ENCODE data around the gene PLCH1.
"Not testable (repeated sequence)": the region's sequence is repeated elsewhere in the genome, so short reads cannot be mapped to it uniquely, and the experiment has no call there.

The PLCH1 gene

DNA sequence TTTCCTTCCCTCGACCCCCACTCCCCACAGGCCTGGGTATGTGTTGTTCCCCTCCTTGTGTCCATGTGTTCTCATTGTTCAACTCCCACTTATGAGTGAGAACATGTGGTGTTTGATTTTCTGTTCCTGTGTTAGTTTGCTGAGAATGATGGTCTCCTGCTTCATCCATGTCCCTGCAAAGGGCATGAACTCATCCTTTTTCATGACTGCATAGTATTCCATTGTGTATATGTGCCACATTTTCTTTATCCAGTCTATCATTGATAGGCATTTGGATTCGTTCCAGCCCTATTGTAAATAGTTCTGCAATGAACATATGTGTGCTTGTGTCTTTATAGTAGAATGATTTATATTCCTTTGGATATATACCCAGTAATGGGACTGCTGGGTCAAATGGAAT, 350.0 kb downstream of the PLCH1 start:
- not testable (repeated sequence) for H3K27me3 ChIP-seq (ENCODE audit: control insufficient read depth, insufficient read depth, low read length, poor library complexity, severe bottlenecking); H3K9me3 ChIP-seq (ENCODE audit: control insufficient read depth, low read length); H3K36me3 ChIP-seq (ENCODE audit: control insufficient read depth, insufficient read depth, low read length); H3K4me3 ChIP-seq (ENCODE audit: insufficient read depth, low read depth, low read length); H3K27ac ChIP-seq (ENCODE audit: insufficient read depth, low read depth, low read length, poor library complexity, severe bottlenecking); H3K4me1 ChIP-seq (ENCODE audit: control insufficient read depth, insufficient read depth, low read length)
- WGBS, 2 experiments: 77 to 95% methylated on average over 2 of the region's 2 CpGs

- Histone ChIP-seq H3K36me3 (ENCODE audit: control insufficient read depth, insufficient read depth, low read length) (no peaks in the 10 kb centered on the region), H3K4me3 (ENCODE audit: insufficient read depth, low read depth, low read length) (no peak overlapping the region), H3K27ac (ENCODE audit: insufficient read depth, low read depth, low read length, poor library complexity, severe bottlenecking) (no peak overlapping the region), H3K4me1 (ENCODE audit: control insufficient read depth, insufficient read depth, low read length) (peaks cover 5% of the 10 kb centered on the region), H3K9me3 (ENCODE audit: control insufficient read depth, low read length) (no peaks in the 10 kb centered on the region), H3K27me3 (ENCODE audit: control insufficient read depth, insufficient read depth, low read length, poor library complexity, severe bottlenecking) (no peaks in the 10 kb centered on the region)
- no CpG with 5 or more reads among the region's 1 CpG for WGBS, 2 experiments
Observed at GRCh38 chr3:155394240-155394639, 350.6 kb downstream of the PLCH1 start.

DNA sequence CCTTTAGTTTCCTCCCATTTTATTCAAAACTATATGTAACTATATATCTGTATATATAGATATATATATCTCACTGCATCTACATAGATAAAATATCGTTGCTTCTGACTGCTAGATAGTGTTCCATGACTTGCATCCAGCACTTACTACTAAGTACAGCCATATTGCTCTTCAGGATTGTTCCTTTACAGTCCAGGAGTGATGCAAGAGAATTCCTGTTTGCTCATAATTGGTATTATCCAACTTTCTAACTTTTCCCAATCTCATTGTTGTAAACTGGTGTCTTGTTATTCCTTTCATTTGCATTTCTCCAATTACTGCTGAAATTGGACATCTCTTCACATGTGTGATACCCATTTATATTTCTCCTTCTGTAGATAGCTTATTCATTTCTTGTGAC, 351.6 kb downstream of the PLCH1 start:
- Histone ChIP-seq H3K27me3 (ENCODE audit: control insufficient read depth, insufficient read depth, low read length, poor library complexity, severe bottlenecking) (no peaks in the 10 kb centered on the region), H3K9me3 (ENCODE audit: control insufficient read depth, low read length) (no peaks in the 10 kb centered on the region), H3K4me1 (ENCODE audit: control insufficient read depth, insufficient read depth, low read length) (peaks cover 5% of the 10 kb centered on the region), H3K4me3 (ENCODE audit: insufficient read depth, low read depth, low read length) (no peak overlapping the region), H3K36me3 (ENCODE audit: control insufficient read depth, insufficient read depth, low read length) (no peaks in the 10 kb centered on the region), H3K27ac (ENCODE audit: insufficient read depth, low read depth, low read length, poor library complexity, severe bottlenecking) (no peak overlapping the region)
- WGBS, 2 experiments: 94 to 100% methylated on average over 1 of the region's 1 CpG

DNA sequence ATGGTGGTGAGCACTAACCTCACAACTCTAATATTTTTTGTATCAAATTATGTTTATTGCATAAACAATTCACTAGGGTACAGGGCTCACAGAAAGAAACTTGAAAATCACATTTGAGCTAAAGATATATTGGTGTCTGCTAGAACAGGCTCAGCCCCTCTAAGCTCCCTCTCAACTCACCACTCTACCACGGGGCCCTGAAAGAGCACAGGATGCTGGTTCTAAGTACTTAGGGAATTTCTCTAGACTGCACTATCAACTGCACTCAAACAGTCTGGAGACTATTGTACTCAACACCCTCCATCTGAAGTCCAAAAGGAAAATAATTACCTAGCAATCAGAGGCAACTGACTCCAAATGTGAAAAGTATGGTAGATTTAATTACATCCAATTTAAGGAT, 352.7 kb downstream of the PLCH1 start:
- Histone ChIP-seq H3K9me3 (ENCODE audit: control insufficient read depth, low read length) (no peaks in the 10 kb centered on the region), H3K36me3 (ENCODE audit: control insufficient read depth, insufficient read depth, low read length) (no peaks in the 10 kb centered on the region), H3K27ac (ENCODE audit: insufficient read depth, low read depth, low read length, poor library complexity, severe bottlenecking) (no peak overlapping the region), H3K4me3 (ENCODE audit: insufficient read depth, low read depth, low read length) (no peak overlapping the region), H3K4me1 (ENCODE audit: control insufficient read depth, insufficient read depth, low read length) (peaks cover 5% of the 10 kb centered on the region), H3K27me3 (ENCODE audit: control insufficient read depth, insufficient read depth, low read length, poor library complexity, severe bottlenecking) (no peaks in the 10 kb centered on the region)
- 70 to 81% methylated on average over 1 of the region's 1 CpG for WGBS, 2 experiments

- H3K4me3 ChIP-seq (ENCODE audit: insufficient read depth, low read depth, low read length): no peak overlapping the region
- no peak overlapping the region for H3K27ac ChIP-seq (ENCODE audit: insufficient read depth, low read depth, low read length, poor library complexity, severe bottlenecking)
- 76 to 89% methylated on average over 2 of the region's 2 CpGs for WGBS, 2 experiments
- H3K36me3 ChIP-seq (ENCODE audit: control insufficient read depth, insufficient read depth, low read length): no peaks in the 10 kb centered on the region
- no peaks in the 10 kb centered on the region for H3K9me3 ChIP-seq (ENCODE audit: control insufficient read depth, low read length)
- H3K27me3 ChIP-seq (ENCODE audit: control insufficient read depth, insufficient read depth, low read length, poor library complexity, severe bottlenecking): no peaks in the 10 kb centered on the region
- H3K4me1 ChIP-seq (ENCODE audit: control insufficient read depth, insufficient read depth, low read length): peaks cover 5% of the 10 kb centered on the region
Observed at GRCh38 chr3:155391551-155391958, 353.3 kb downstream of the PLCH1 start.

DNA sequence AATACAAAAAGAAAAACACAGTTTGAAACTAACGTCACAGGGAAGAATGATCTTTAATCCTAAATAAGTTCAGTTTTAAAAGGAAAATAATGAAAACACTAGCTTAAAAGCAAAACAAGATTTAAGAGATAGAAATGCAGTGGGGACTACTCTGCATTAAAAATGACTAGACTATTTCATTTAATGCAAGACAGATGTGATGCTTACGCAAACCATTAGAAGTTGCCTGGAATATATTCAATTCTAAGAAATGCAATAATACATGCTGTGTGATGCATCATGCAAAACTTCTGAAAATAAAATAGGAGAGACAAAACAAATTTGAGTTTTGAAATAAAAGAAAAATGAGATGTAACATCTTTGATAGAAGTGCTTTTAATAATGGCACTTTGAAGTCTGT, 353.8 kb downstream of the PLCH1 start:
- Histone ChIP-seq H3K9me3 (ENCODE audit: control insufficient read depth, low read length) (no peaks in the 10 kb centered on the region), H3K27ac (ENCODE audit: insufficient read depth, low read depth, low read length, poor library complexity, severe bottlenecking) (no peak overlapping the region), H3K4me3 (ENCODE audit: insufficient read depth, low read depth, low read length) (no peak overlapping the region), H3K27me3 (ENCODE audit: control insufficient read depth, insufficient read depth, low read length, poor library complexity, severe bottlenecking) (no peaks in the 10 kb centered on the region), H3K4me1 (ENCODE audit: control insufficient read depth, insufficient read depth, low read length) (peaks cover 5% of the 10 kb centered on the region), H3K36me3 (ENCODE audit: control insufficient read depth, insufficient read depth, low read length) (no peaks in the 10 kb centered on the region)
- WGBS, 2 experiments: 100% methylated on average over 2 of the region's 2 CpGs; no CpG with 5 or more reads in 1 of the 2 experiments

- H3K27me3 ChIP-seq (ENCODE audit: control insufficient read depth, insufficient read depth, low read length, poor library complexity, severe bottlenecking): no peaks in the 10 kb centered on the region
- H3K4me1 ChIP-seq (ENCODE audit: control insufficient read depth, insufficient read depth, low read length): peaks cover 5% of the 10 kb centered on the region
- no peaks in the 10 kb centered on the region for H3K36me3 ChIP-seq (ENCODE audit: control insufficient read depth, insufficient read depth, low read length)
- no peak overlapping the region for H3K27ac ChIP-seq (ENCODE audit: insufficient read depth, low read depth, low read length, poor library complexity, severe bottlenecking)
- no peak overlapping the region for H3K4me3 ChIP-seq (ENCODE audit: insufficient read depth, low read depth, low read length)
- no peaks in the 10 kb centered on the region for H3K9me3 ChIP-seq (ENCODE audit: control insufficient read depth, low read length)
Observed at GRCh38 chr3:155390351-155390750, 354.5 kb downstream of the PLCH1 start.

DNA sequence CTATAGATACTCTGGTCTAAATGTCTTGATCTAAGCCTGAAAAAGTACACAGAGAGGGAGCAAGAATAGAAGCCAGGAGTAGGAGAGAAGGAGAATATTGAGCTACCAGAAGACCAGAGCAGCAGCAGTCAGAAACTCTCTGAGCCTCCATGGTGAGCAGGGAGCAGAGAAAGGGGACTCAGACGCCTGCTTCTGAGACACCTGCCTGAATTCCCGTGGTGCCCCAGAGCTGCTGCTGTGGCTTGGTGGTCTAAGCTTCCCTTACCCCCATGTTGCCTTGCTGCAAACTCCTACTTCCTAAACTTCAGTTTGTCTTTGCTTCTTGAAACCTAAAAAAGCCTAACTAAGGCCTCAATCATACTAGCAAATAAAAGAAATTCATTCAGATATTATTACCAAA, 356.5 kb downstream of the PLCH1 start:
- no peaks in the 10 kb centered on the region for H3K36me3 ChIP-seq (ENCODE audit: control insufficient read depth, insufficient read depth, low read length)
- no peak overlapping the region for H3K4me3 ChIP-seq (ENCODE audit: insufficient read depth, low read depth, low read length)
- WGBS, 2 experiments: 74 to 79% methylated on average over 2 of the region's 2 CpGs
- no peak overlapping the region for H3K27ac ChIP-seq (ENCODE audit: insufficient read depth, low read depth, low read length, poor library complexity, severe bottlenecking)
- no peaks in the 10 kb centered on the region for H3K27me3 ChIP-seq (ENCODE audit: control insufficient read depth, insufficient read depth, low read length, poor library complexity, severe bottlenecking)
- H3K9me3 ChIP-seq (ENCODE audit: control insufficient read depth, low read length): no peaks in the 10 kb centered on the region
- H3K4me1 ChIP-seq (ENCODE audit: control insufficient read depth, insufficient read depth, low read length): peaks cover 5% of the 10 kb centered on the region

GRCh38 chr3:155387571-155387970, 357.3 kb downstream of the PLCH1 start:
- Histone ChIP-seq H3K4me1 (ENCODE audit: control insufficient read depth, insufficient read depth, low read length) (peaks cover 8% of the 10 kb centered on the region), H3K27me3 (ENCODE audit: control insufficient read depth, insufficient read depth, low read length, poor library complexity, severe bottlenecking) (no peaks in the 10 kb centered on the region), H3K36me3 (ENCODE audit: control insufficient read depth, insufficient read depth, low read length) (no peaks in the 10 kb centered on the region), H3K4me3 (ENCODE audit: insufficient read depth, low read depth, low read length) (no peak overlapping the region), H3K9me3 (ENCODE audit: control insufficient read depth, low read length) (no peaks in the 10 kb centered on the region), H3K27ac (ENCODE audit: insufficient read depth, low read depth, low read length, poor library complexity, severe bottlenecking) (no peak overlapping the region)
- WGBS, 2 experiments: 93 to 96% methylated on average over 3 of the region's 3 CpGs

DNA sequence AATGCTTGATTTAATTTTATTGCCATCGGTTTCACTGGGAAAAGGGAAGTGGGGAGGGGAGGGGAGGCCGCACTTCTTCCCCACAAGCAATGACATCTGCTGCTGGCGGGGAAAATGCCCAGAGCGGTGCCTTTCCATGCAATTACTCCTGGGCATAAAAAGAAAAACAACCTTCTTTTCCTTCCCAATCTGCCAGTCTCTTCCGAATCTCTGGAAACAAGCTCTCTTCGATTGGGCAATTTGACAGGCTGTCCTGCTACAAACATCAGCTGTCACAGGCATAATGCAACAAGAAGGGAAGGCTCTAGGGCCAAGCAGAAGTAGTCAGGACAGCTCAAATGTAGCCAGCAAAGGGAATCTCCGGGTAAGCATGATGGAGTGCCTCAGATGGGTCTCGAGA, 358.0 kb downstream of the PLCH1 start:
- no peak overlapping the region for H3K4me3 ChIP-seq (ENCODE audit: insufficient read depth, low read depth, low read length)
- no peaks in the 10 kb centered on the region for H3K9me3 ChIP-seq (ENCODE audit: control insufficient read depth, low read length)
- H3K36me3 ChIP-seq (ENCODE audit: control insufficient read depth, insufficient read depth, low read length): no peaks in the 10 kb centered on the region
- H3K27me3 ChIP-seq (ENCODE audit: control insufficient read depth, insufficient read depth, low read length, poor library complexity, severe bottlenecking): no peaks in the 10 kb centered on the region
- peaks cover 8% of the 10 kb centered on the region for H3K4me1 ChIP-seq (ENCODE audit: control insufficient read depth, insufficient read depth, low read length)
- H3K27ac ChIP-seq (ENCODE audit: insufficient read depth, low read depth, low read length, poor library complexity, severe bottlenecking): no peak overlapping the region
- 91 to 92% methylated on average over 8 of the region's 8 CpGs for WGBS, 2 experiments

DNA sequence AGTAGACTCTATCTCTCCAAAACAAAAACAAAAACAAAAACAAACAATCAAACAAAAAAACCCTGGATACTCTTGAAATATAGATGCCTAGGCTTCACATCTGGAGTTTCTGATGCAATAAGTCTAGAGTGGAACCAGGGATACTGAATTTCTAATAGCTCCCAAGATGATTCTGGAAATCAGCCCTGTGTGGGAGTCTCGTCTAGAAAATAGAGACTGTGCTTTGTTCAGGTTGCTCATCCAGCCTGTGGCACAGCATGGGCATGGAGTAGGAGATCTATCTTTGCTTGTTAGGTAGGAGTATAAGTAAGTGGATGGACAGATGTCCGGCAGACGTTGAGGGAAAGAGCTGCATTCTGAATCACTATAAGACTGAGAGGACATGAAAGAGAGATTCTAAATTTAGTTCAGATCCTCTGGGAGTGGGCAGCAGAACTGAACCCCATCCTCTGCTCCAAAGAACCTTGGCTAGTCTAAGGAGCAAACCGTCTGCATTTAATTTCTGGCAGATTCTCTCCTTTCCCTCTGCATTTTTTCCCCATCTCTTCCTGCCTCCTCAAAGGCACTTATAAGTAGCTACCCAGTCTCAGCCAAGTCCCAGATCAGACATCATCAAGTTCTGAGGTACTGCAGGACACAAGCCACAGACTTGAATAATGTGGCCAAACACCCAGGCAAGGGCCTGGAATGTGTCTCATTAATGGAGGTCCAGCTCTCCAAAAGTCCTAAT, 358.8 kb downstream of the PLCH1 start:
- 96% methylated on average over 4 of the region's 4 CpGs for WGBS, 2 experiments
- H3K27me3 ChIP-seq (ENCODE audit: control insufficient read depth, insufficient read depth, low read length, poor library complexity, severe bottlenecking): no peaks in the 10 kb centered on the region
- H3K4me3 ChIP-seq (ENCODE audit: insufficient read depth, low read depth, low read length): no peak overlapping the region
- H3K36me3 ChIP-seq (ENCODE audit: control insufficient read depth, insufficient read depth, low read length): no peaks in the 10 kb centered on the region
- peaks cover 3% of the 10 kb centered on the region for H3K4me1 ChIP-seq (ENCODE audit: control insufficient read depth, insufficient read depth, low read length)
- no peaks in the 10 kb centered on the region for H3K9me3 ChIP-seq (ENCODE audit: control insufficient read depth, low read length)
- no peak overlapping the region for H3K27ac ChIP-seq (ENCODE audit: insufficient read depth, low read depth, low read length, poor library complexity, severe bottlenecking)
